Testis (tissue), 3 donors: ENCODE measurements around the gene KIF14. TPM values are rescaled to one million over a fixed set of nuclear protein-coding genes. Genes with fewer than 3 reads are reported as not detected.

Experiments
- DNase-seq: peaks from one replicate; pipeline ENCODE4 v3.0.0-alpha.2; 2019
- H3K27ac ChIP-seq, 2 donors: fragments of 200-600 bp; sonication (generic); one replicate each; pipeline ENCODE4 v1.5.1; 2019
- H3K27me3 ChIP-seq: fragments of 200-600 bp; sonication (generic); one replicate; pipeline ENCODE4 v1.5.1; 2019
- H3K36me3 ChIP-seq: fragments of 200-600 bp; sonication (generic); one replicate; pipeline ENCODE4 v1.5.1; 2017; ENCODE audit warnings: low read depth; ENCODE audit errors: missing control alignments
- H3K4me1 ChIP-seq: fragments of 200-600 bp; sonication (generic); one replicate; pipeline ENCODE4 v1.5.1; 2019
- H3K4me3 ChIP-seq, 2 donors: fragments of 200-600 bp; sonication (generic); one replicate each; pipeline ENCODE4 v1.5.1; 2017 to 2019
- H3K9me3 ChIP-seq: fragments of 200-600 bp; sonication (generic); one replicate; pipeline ENCODE4 v1.5.1; 2017
- CTCF ChIP-seq, 3 experiments: fragments of 450-650 bp in 2 of 3; fragments of 200-600 bp in 1 of 3; sonication (generic) in 1 of 3; IDR thresholded peaks; one replicate each; pipeline ENCODE4 v1.5.1; 2016 to 2019; ENCODE audit warnings: antibody characterized with exemption in 3 of 3, mild to moderate bottlenecking in 2 of 3, moderate library complexity in 1 of 3
- POLR2A ChIP-seq: fragments of 450-650 bp; IDR thresholded peaks from one replicate; pipeline ENCODE4 v1.6.1; 2017; ENCODE audit warnings: antibody characterized with exemption, mild to moderate bottlenecking, moderate library complexity
- WGBS, 2 donors: methylation state at CpG; one replicate each; pipeline ENCODE4 v1.1.5; 2018; 5-methylcytosine and 5-hydroxymethylcytosine counted together
- intact Hi-C: fragments of 100-400 bp; cut with DNase I; formaldehyde crosslinking; loops from one replicate; pipeline ENCODE4 v1.15.1; 2023; ENCODE audit warnings: low total_unique reads
- polyA plus RNA-seq: library from polyadenylated mRNA; stranded (reverse); fragments of 350-450 nt; fragmentation: Illumina TruSeq; extraction: RNeasy Lipid Tissue Mini Kit (QIAGEN cat#74804); gene quantifications from one replicate; pipeline ENCODE4 v1.2.3, GENCODE V29; 2014; ENCODE audit warnings: low read depth, low replicate concordance; ENCODE audit not compliant: insufficient read depth
- total RNA-seq, 2 donors: library from RNA; depleted of rRNA; stranded (reverse); fragments of >200 nt; gene quantifications; one replicate each; pipeline ENCODE4 v1.2.3, GENCODE V29; 2016

KIF14 gene
- total and polyA plus RNA-seq, 3 donors from 2014 or later = 1.8 to 6.8 (median 3.5) TPM

- no peaks in the 10 kb centered on the region for H3K9me3 ChIP-seq
- WGBS, 2 donors = 75 to 82% methylated on average over 1 of the region's 1 CpG
- no peak for DNase-seq
- no peaks in the 10 kb centered on the region for H3K36me3 ChIP-seq
- TF ChIP-seq CTCF (IDR thresholded peaks at IDR 0.05) = no peak
- TF ChIP-seq POLR2A = no peak
- peaks cover 6% of the 10 kb centered on the region for H3K4me1 ChIP-seq
- H3K27ac ChIP-seq = no peak overlapping the region
- H3K4me3 ChIP-seq = no peak overlapping the region
- no peaks in the 10 kb centered on the region for H3K27me3 ChIP-seq
- intact Hi-C loops = no loop called here
Observed at GRCh38 chr1:200627575-200628222, 7.1 kb upstream of the KIF14 start.

- Histone ChIP-seq H3K4me3 (no peak overlapping the region), H3K4me1 (peaks cover 8% of the 10 kb centered on the region), H3K36me3 (no peaks in the 10 kb centered on the region), H3K27ac (no peak overlapping the region), H3K9me3 (no peaks in the 10 kb centered on the region), H3K27me3 (no peaks in the 10 kb centered on the region)
- WGBS, 2 donors = 69 to 84% methylated on average over 5 of the region's 5 CpGs
- no peak for DNase-seq
- intact Hi-C loops = no loop called here
- TF ChIP-seq CTCF (IDR thresholded peaks at IDR 0.05) (no peak), POLR2A (no peak)
Observed at GRCh38 chr1:200626853-200627534, 6.4 kb upstream of the KIF14 start.

GRCh38 chr1:200625381-200625824, 4.9 kb upstream of the KIF14 start:
- H3K27ac ChIP-seq = peak overlapping the region in 1 of 2 donors; percentile 35
- peaks cover 8% of the 10 kb centered on the region for H3K4me1 ChIP-seq
- no peaks in the 10 kb centered on the region for H3K27me3 ChIP-seq
- H3K36me3 ChIP-seq = no peaks in the 10 kb centered on the region
- TF ChIP-seq CTCF (IDR thresholded peaks at IDR 0.05) (no peak), POLR2A (no peak)
- WGBS, 2 donors = 7 to 36% methylated on average over 1 of the region's 1 CpG
- intact Hi-C loops = no loop called here
- no peak for DNase-seq
- no peak overlapping the region for H3K4me3 ChIP-seq
- no peaks in the 10 kb centered on the region for H3K9me3 ChIP-seq

GRCh38 chr1:200624679-200625335, 4.3 kb upstream of the KIF14 start:
- DNase-seq = no peak
- peaks cover 12% of the 10 kb centered on the region for H3K4me1 ChIP-seq
- no peaks in the 10 kb centered on the region for H3K27me3 ChIP-seq
- intact Hi-C loops = loop anchor here (5.0 kb wide), 2 partner anchors 42 to 182 kb away; partner anchors contain the start of gene DDX59
- peak overlapping the region in 1 of 2 donors; percentile 35 for H3K27ac ChIP-seq
- H3K36me3 ChIP-seq = no peaks in the 10 kb centered on the region
- no peaks in the 10 kb centered on the region for H3K9me3 ChIP-seq
- H3K4me3 ChIP-seq = no peak overlapping the region
- no peak for TF ChIP-seq CTCF (IDR thresholded peaks at IDR 0.05)
- WGBS, 2 donors = 67 to 70% methylated on average over 2 of the region's 2 CpGs
